Right lobe of liver (tissue), 6 donors: ENCODE measurements around the gene B4GALT1. TPM values are rescaled to one million over a fixed set of nuclear protein-coding genes. Genes with fewer than 3 reads are reported as not detected.

Experiments
- ATAC-seq, 4 donors: fragments of 200-7000 bp; cut with Tn5 transposase; one replicate each; pipeline ENCODE4 v1.9.1; 2020; ENCODE audit warnings: mild to moderate bottlenecking in 4 of 4, moderate library complexity in 4 of 4
- DNase-seq, 3 donors: peaks; one replicate each; pipeline ENCODE4 v3.0.0-alpha.2; 2020
- H3K27ac ChIP-seq, 3 donors: fragments of 200-600 bp; one replicate each; pipeline ENCODE4 v1.8.0; 2022
- H3K27me3 ChIP-seq, 2 donors: fragments of 200-600 bp; one replicate each; pipeline ENCODE4 v1.8.0; 2022
- H3K36me3 ChIP-seq, 4 donors: fragments of 200-600 bp; sonication (generic) in 1 of 4; one replicate each; pipeline versions ENCODE4 v1.5.1 to v1.8.0; 2017 to 2022; ENCODE audit warnings: control low read depth in 1 of 4
- H3K4me1 ChIP-seq, 4 donors: fragments of 200-600 bp; sonication (generic) in 1 of 4; one replicate each; pipeline versions ENCODE4 v1.5.1 to v1.8.0; 2017 to 2022; ENCODE audit warnings: control low read depth in 1 of 4
- H3K4me3 ChIP-seq, 3 donors: fragments of 200-600 bp; one replicate each; pipeline ENCODE4 v1.8.0; 2022
- H3K9me3 ChIP-seq, 4 donors: fragments of 200-600 bp; sonication (generic) in 1 of 4; one replicate each; pipeline versions ENCODE4 v1.5.1 to v1.8.0; 2017 to 2022; ENCODE audit warnings: control low read depth in 1 of 4
- POLR2A ChIP-seq: fragments of 450-650 bp; IDR thresholded peaks from one replicate; pipeline ENCODE4 v1.6.1; 2017; ENCODE audit warnings: antibody characterized with exemption, mild to moderate bottlenecking
- WGBS: methylation state at CpG from one replicate; pipeline ENCODE4 v1.1.6; 2018; ENCODE audit warnings: low coverage, low lambda C conversion rate; ENCODE audit not compliant: insufficient coverage; ENCODE audit errors: missing lambda C conversion rate; 5-methylcytosine and 5-hydroxymethylcytosine counted together
- intact Hi-C, 2 donors: fragments of 100-400 bp; cut with DNase I; formaldehyde crosslinking; loops; one replicate each; pipeline versions ENCODE4 v1.11.2 to v1.14.1; 2022
- total RNA-seq, 6 experiments: library from RNA; depleted of rRNA in 2 of 6; stranded (reverse); fragments of >200 nt in 2 of 6; fragmentation: NEBNext Ultra II Directional in 3 of 6; extraction: Animal tissue kit (Norgen Biotek cat#: 25700) in 3 of 6; gene quantifications; one replicate each; pipeline versions ENCODE4 v1.1.0 to v1.2.4, GENCODE V29; 2016 to 2023
- TF ChIP-seq, protein P1 (sequence below), 4 donors: fragments of 200-600 bp in 3 of 4; fragments of 450-650 bp in 1 of 4; IDR thresholded peaks; one replicate each; pipeline versions ENCODE4 v1.5.1 to v1.8.0; 2016 to 2022; ENCODE audit warnings: antibody characterized with exemption in 4 of 4, mild to moderate bottlenecking in 2 of 4
- donor health status: DM: no; HTN: yes; CAD: no.
- donor health status: DM: no; HTN: no; CAD: no.
- donor health status: DM: no; HTN: no; CAD: no.
- donor health status: DM: no; HTN: yes; CAD: no.
- donor health status: DM: no; HTN: yes; CAD: no.

B4GALT1 gene
- total RNA-seq, 6 experiments from 2014 or later = 48.5 to 145 (median 79.5) TPM

DNA sequence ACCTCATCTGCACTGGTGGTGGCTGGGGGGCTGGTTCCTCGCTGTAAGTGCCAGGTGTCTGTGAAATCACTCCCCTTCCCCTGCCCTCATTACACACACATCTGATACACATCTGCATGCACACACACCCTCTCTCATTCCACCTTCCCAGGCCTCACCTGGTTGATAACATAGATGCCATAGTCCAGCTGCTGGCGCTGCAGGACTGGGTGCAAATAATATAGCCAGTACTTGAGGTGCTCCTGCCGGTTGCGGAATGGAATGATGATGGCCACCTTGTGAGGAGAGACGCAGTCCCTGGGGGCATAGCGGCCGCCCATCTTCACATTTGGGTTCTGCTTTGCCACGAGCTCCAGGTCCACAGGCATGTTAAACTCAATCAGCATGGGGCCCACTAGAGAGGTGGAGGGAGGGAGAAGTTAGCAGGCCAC is 32.1 kb downstream of the B4GALT1 start:
- DNase-seq = peak in 1 of 3 donors; percentile 33
- H3K27ac ChIP-seq = peak overlapping the region in 1 of 3 donors; percentile 80
- intact Hi-C loops = no loop called here
- ATAC-seq = no peak
- H3K4me1 ChIP-seq = peaks cover 0 to 95% (median 56%) of the 10 kb centered on the region in 4 donors
- TF ChIP-seq, protein P1, sequence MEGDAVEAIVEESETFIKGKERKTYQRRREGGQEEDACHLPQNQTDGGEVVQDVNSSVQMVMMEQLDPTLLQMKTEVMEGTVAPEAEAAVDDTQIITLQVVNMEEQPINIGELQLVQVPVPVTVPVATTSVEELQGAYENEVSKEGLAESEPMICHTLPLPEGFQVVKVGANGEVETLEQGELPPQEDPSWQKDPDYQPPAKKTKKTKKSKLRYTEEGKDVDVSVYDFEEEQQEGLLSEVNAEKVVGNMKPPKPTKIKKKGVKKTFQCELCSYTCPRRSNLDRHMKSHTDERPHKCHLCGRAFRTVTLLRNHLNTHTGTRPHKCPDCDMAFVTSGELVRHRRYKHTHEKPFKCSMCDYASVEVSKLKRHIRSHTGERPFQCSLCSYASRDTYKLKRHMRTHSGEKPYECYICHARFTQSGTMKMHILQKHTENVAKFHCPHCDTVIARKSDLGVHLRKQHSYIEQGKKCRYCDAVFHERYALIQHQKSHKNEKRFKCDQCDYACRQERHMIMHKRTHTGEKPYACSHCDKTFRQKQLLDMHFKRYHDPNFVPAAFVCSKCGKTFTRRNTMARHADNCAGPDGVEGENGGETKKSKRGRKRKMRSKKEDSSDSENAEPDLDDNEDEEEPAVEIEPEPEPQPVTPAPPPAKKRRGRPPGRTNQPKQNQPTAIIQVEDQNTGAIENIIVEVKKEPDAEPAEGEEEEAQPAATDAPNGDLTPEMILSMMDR (IDR thresholded peaks at IDR 0.05) = no peak
- TF ChIP-seq POLR2A = no peak
- H3K36me3 ChIP-seq = peaks cover 0 to 38% (median 14%) of the 10 kb centered on the region in 4 donors
- no peaks in the 10 kb centered on the region for H3K27me3 ChIP-seq
- H3K4me3 ChIP-seq = no peak overlapping the region
- 90% methylated on average over 2 of the region's 8 CpGs for WGBS
- H3K9me3 ChIP-seq = no peaks in the 10 kb centered on the region

DNA sequence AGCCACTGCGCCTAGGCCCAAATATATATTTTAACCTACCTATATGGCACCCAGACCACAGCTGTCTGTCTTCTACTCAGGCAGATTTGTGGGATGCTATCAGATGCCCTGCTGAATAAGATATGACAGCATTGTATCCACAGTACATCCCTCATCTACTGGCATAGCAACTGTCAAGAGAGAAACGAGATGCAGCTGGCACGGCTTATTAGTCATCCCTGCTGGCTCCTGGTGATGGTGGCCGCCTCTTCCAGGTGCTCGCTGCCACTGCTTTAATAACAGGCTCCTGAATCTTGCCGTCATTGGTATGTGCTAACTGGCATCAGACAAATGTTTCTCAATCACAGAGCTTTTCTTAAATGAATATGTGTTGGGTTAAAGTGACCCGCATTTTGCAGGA is 34.0 kb downstream of the B4GALT1 start:
- ATAC-seq (peak in 3 of 4 donors; percentile 10 to 38 (median 27)), DNase-seq (peak in 2 of 3 donors; percentile 38 to 53)
- Histone ChIP-seq H3K4me3 (no peak overlapping the region), H3K9me3 (no peaks in the 10 kb centered on the region), H3K4me1 (peaks cover 0 to 82% (median 44%) of the 10 kb centered on the region in 4 donors), H3K27me3 (no peaks in the 10 kb centered on the region), H3K27ac (peak overlapping the region in 2 of 3 donors; percentile 29 to 80), H3K36me3 (peaks cover 0 to 53% (median 24%) of the 10 kb centered on the region in 4 donors)
- 38% methylated on average over 6 of the region's 7 CpGs for whole genome bisulfite sequencing
- no peak for TF ChIP-seq POLR2A
- TF ChIP-seq, protein P1 (IDR thresholded peaks at IDR 0.05) = no peak
- intact Hi-C loops = no loop called here

DNA sequence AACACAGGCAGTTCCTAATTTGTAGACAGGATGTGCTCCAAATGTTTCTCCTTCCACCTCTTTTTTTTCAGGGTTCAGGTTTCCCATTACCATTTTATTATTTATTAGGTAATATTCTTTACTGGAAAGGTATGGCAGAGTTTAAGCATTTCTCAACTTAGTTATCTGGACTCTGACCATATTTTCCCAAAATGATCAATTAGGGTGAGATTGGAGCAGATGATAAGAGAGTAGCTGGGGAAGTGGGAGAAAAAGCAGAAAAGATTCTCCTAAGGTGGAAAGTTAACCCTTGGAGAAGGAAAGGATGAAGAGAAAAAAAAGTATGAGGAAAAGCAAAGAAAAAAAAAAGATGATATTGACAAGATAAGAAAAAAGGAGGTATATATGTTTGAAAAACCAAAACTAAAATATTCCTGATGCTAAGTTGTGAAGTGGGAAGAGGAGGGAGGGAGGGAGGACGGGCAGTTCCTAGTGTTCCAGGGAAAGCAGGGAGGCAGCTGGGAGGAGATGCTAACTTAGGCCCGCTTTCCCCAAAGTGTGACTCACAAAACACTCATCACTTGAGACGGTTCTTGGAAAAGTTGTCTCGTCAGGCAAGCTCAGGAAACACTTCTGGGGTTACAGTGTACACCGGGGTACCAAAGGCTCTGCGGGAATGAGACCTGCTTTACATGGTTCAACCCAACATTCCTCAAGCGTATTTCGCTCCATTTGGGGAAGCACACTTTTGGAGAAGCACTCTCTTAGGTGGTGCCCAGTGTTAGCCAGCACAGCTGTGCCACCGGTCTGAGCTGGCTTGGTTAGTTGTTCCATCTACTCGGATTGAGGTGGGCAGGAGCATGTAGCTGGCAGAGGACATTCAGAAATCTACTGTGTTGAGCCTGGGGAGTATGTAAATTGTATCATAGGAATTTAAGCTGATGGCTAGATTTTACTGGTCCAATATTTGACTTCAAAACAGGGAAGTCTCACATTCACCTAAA is 35.1 kb downstream of the B4GALT1 start:
- Histone ChIP-seq H3K9me3 (no peaks in the 10 kb centered on the region), H3K27me3 (no peaks in the 10 kb centered on the region), H3K4me3 (no peak overlapping the region), H3K27ac (peak overlapping the region; percentile 32 to 80 (median 50)), H3K36me3 (peaks cover 3 to 60% (median 32%) of the 10 kb centered on the region in 4 donors), H3K4me1 (peaks cover 0 to 71% (median 40%) of the 10 kb centered on the region in 4 donors)
- WGBS = 68% methylated on average over 3 of the region's 10 CpGs
- DNase-seq (peak in 1 of 3 donors; percentile 35), ATAC-seq (peak; percentile 13 to 67 (median 42))
- intact Hi-C loops = no loop called here
- no peak for TF ChIP-seq POLR2A
- TF ChIP-seq, protein P1 (IDR thresholded peaks at IDR 0.05) = no peak

DNA sequence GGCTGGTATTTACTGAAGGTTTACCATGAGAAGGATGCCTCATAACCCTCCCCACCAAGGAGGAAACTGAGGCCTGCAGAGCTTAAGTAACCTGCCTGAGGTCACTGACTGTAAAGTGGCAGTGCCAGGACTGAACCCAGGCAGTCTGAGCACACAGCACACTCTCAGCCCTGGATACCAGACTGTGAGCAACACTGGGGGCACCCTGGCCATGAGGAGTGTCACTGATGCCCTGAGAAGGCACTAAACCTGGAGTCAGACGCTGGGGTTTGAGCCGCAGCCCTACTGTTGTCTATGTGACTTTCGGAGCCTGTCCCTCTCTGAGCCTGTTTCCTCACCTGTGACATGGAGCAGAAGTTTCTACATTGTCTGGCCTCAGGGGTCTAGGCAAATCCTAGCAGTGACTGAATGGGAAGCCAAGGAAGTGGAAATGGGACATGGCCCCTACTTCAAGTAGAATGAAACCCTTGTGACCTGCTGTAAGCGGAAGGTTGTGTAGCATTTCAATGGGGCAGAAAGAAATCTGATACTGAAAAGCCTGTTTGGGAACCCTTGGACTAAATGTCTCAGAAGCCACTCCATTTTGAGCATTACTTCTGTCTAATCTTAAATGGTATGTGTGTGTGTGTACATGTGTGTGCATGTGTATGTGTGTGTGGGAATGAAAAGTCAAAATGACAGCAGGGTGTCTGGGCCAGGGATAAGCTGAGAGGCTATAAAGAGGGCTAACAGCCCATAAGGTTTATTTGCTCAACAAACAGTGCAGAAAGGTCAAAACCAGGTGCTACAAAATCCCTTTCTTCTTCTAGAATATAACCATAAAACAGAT is 36.0 kb downstream of the B4GALT1 start:
- intact Hi-C loops = no loop called here
- ATAC-seq (peak; percentile 15 to 75 (median 54)), DNase-seq (peak in 1 of 3 donors; percentile 41)
- no peak for TF ChIP-seq POLR2A
- TF ChIP-seq, protein P1 (IDR thresholded peaks at IDR 0.05) = no peak
- H3K27ac ChIP-seq = peak overlapping the region; percentile 32 to 80 (median 50)
- H3K27me3 ChIP-seq = no peaks in the 10 kb centered on the region
- peaks cover 3 to 68% (median 32%) of the 10 kb centered on the region in 4 donors for H3K36me3 ChIP-seq
- no peaks in the 10 kb centered on the region for H3K9me3 ChIP-seq
- H3K4me3 ChIP-seq = no peak overlapping the region
- WGBS = 80% methylated on average over 1 of the region's 4 CpGs
- peaks cover 0 to 62% (median 35%) of the 10 kb centered on the region in 4 donors for H3K4me1 ChIP-seq
